ENCODE results near the gene SLX9.

DNA sequence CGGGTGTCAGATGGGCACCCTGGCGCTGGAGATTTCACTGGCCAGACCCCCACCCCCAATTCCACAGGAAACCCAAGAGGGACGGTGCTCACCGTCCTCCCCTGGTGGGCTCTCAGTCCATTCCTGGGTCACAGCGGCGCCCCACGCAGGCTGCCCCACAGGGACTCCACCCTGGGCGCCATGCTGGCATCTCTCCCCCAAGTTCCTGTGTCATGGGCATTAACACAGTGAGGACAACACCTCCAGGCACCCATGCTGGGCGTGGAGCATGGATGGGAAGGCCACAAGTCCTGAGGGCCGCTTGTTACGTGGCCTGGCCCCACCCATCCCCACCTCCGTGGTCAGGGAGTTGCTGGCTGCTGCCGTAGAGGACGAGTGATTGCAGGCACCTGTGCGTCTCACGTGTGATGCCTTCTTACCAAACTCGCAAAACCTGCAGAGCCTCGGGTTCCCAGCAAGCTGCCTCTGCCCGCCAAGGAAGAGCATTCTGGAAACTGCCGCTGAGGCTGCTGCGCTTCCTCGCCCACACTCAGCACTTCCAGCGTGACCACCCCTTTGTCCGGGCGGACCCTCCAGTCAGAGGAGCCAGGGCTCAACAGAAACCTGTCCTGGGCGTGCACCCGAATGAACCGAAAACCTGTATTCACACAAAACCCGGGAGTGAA is 60.3 kb downstream of the SLX9 start:
- TF ChIP-seq, protein P1, sequence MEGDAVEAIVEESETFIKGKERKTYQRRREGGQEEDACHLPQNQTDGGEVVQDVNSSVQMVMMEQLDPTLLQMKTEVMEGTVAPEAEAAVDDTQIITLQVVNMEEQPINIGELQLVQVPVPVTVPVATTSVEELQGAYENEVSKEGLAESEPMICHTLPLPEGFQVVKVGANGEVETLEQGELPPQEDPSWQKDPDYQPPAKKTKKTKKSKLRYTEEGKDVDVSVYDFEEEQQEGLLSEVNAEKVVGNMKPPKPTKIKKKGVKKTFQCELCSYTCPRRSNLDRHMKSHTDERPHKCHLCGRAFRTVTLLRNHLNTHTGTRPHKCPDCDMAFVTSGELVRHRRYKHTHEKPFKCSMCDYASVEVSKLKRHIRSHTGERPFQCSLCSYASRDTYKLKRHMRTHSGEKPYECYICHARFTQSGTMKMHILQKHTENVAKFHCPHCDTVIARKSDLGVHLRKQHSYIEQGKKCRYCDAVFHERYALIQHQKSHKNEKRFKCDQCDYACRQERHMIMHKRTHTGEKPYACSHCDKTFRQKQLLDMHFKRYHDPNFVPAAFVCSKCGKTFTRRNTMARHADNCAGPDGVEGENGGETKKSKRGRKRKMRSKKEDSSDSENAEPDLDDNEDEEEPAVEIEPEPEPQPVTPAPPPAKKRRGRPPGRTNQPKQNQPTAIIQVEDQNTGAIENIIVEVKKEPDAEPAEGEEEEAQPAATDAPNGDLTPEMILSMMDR (IDR thresholded peaks at IDR 0.05; ENCODE audit: insufficient read depth, low read depth, low read length), result no peak
- no peak for TF ChIP-seq EZH2 (IDR thresholded peaks at IDR 0.05; ENCODE audit: insufficient read depth, low read length)

Data from astrocyte (in vitro differentiated cells and primary cell).